HG02588 (cell line): ENCODE measurements around the gene AP3S2.

Source experiments
- ATAC-seq: cut with Tn5 transposase; IDR thresholded peaks from one replicate; pipeline ENCODE4 v1.9.1; 2021; ENCODE audit warnings: mild to moderate bottlenecking, moderate library complexity; ENCODE audit not compliant: unreplicated experiment

The AP3S2 gene

DNA sequence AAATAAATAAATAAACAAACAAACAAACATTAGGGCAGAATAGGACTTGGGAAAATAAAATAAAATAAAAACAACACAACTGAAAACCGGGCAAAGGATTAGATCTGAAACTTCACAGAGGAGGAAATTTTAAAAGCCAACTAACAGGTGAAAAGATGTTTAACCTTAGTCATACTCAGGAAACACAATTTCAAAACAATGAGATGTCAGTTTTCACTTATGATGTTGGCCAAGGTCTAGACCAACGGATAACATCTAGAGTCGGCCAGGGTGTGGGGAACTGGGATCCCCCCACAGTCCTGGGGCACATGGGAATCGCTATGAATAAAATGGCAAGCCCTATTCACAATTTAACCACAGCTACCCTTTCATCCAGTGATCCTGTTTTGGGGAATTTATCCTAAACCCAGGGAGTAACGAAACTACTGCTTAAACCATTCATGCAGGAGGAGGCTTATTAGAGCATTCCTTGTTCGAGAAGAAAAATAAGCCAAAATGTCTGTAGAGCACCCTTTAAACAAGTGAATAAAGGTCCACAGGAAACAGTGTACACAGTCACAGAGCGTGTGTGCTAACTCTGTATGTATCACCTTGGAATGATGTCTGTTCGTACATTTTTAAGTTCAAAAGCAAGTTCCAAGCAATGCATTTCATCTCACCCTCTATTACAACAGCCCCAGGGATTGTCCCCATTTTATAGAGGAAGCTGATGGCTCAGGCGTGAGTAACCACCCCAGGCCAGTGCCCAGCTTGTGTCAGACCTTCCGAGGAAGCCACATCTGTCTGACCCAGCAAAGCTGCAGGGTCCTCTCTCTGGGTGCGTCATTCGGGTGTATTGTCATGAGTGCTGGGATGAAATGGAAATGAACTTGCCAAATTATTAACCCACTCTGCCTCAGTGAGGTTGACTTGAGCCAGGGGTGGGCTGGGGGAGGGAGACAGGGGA lies 72.9 kb downstream of the AP3S2 start:
- no peak for ATAC-seq

DNA sequence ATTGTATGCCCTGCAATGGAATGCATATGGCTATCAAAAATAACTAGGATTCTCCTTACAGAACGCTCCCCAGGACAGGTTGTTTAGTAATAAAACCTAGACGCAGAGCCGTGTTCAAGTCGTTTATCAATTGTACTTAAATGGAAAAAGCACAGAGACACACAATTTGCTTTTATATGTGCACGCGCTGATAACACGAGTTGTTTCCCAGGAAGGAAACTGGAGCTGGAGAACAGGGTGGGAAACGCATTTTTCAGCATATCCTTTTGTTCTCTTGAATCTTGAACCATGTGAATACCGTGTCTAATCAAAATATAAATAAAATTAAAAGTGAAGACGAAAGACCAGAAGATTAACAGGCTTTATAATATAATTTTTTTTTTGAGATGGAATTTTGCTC lies 75.5 kb downstream of the AP3S2 start:
- ATAC-seq = no peak

DNA sequence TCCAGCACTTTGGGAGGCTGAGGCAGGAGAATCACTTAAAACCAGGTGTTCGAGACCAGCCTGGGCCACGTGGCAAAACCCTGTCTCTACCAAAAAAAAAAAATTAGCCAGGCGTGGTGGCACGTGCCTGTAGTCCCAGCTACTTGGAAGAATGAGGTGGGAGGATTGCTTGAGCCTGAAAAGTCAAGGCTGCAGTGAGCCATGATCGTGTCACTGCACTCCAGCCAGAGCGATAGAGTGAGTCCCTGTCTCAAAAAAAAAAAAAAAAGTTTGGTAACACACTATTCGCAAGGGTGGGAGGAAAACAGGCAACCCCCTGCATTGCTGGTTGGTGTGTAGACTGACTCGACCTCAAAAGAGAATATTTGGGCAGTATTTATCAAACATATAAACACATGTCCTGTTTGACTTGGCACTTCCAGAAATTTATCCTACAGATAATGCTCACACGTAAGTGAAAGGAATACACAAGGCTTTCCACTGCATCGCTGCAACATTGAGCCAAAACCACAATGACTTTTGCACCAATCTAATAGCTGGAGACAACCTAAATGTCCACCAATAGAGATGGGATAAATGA lies 76.0 kb downstream of the AP3S2 start:
- no peak for ATAC-seq

DNA sequence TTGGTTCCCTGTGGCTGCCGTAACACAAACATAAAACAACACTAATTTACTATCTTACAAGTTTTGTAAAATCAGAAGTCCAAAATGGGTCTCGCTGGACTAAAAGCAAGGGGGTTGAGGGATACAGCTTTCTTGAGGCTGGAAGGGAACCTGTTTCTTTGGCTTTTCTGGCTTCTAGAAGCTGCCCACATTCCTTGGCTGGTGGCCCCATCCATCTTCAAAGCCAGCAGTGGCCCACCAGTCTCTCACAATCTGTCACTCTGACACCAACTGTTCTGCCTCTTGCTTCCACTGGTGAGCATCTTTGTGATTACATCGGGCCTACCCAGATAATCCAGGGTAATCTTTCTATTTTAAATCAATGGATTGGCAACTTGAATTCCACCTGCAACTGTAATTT lies 78.0 kb downstream of the AP3S2 start:
- ATAC-seq = no peak

DNA sequence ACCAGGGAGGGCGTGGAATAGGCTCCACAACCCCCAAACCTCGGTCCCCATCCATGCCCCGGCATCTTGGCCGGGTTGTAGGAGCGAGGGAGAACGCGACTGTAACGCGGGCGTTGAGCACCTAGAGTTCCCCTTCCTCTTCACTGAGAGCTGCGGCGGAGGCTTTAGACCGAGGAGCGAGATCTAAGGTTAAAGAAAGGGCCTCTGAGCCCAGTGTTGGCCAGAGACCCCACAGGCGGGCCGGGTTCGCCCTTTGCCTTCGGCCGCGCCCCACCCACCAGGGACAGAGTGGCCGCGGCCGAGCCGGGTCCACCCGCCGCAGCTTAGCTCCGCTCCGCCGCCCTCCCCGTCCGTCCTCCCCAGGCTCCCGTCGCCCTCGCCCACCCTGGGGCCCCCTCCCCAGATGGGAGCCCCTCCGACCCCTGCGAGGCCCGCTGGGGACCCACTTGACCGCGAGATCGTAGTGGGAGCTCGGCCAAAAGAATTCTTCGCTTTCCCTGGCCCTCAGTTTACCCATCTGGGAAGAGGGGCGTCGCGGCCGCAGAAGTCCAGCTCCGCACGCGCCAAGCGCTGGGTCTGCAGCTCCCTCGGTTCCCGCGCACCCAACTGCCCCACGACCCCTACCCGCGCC lies 79.6 kb downstream of the AP3S2 start:
- ATAC-seq = no peak

DNA sequence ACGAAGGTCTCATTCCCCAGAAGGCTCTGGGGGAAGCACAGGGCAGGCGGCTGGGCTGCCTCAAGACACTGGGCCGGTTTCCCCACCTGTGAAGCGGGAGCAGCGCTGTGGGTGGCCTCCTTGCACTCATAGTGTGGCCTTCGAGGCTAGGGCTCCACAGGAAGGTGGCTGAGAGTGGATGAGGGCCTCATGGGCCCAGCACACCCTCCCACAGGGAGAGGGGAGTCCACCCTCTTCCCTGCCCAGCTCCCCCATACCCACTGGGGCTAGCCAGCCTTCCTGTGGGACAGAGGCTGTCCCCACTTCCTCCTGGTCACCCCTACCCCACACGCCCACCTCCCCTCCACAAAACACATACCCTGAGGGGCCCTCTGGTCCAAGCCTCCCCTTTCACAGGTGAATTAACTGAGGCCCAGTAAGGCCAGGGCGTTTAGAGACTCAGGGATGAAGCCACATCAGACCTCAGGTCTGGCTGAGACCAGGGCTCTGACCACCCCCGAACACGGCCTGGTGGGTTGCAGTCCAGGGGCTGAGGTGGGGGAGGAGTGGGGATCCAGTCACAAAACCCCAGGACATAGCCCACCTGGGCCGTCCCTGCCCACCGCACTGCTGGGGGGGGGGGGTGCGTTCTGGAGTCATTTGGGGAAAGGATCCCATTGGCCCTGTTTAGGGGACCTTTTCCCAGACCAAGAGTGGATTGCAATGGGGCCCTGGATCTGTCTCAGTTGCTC lies 80.2 kb downstream of the AP3S2 start:
- ATAC-seq = no peak

DNA sequence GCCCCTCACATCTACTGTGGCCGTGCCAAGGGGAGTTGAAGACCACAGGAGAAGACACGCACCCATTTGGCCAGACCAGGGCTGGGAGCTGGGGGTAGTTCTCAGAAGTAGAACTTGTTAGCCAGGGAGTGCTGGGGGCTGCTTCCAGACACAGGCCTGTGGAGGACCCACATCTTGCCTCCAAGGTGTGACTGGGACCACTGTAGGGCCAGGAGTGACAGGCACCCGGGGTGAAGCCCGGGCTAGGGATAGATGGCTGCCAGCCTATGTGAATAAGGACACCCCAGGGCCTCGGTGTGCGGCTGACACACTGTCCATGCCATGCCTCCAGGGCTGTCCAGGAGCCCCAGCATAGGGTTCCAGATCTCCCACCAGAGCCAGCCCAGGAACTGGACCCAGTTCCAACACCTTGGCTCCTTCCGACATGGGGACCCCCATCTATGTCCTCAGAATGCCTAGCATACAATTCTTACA lies 80.9 kb downstream of the AP3S2 start:
- no peak for ATAC-seq

DNA sequence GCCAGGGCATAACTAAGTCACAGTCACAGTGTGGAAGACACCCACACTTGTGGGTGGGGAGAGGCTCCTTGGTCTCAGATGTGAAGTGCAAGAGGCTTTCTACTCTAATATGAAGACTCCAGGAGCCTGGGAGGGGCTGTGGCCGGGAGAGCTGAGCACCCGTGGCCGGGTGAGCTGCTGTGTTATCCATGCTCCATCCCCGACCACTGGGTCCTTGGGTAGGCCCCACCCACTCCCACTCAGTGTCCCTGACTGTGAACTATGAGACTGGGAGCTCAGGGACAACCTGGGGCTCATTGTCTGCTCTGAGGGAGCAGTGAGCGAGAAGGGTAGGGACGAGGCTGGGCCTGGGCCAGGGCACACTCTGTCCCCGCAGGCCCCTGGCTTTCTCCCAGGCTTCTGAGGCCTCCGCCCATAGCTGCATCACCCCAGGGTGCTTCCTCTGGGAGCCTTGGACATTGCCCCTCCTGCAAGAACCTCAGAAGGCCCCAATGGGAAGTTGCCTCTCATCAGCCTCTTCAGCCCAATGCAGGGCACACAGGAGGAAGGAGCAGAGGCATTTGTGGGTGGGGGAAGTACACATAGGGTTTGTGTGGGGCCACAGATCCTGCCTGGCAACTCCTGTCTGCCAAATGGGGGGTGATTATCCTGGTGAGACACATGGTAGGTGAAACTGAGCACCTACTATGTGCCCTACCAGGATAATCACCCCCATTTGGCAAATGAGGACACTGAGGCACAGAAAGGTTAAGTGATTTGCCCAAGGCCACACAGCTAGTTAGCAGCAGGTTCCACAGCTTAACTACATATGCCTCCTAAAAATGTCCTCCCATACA lies 81.6 kb downstream of the AP3S2 start:
- no peak for ATAC-seq

DNA sequence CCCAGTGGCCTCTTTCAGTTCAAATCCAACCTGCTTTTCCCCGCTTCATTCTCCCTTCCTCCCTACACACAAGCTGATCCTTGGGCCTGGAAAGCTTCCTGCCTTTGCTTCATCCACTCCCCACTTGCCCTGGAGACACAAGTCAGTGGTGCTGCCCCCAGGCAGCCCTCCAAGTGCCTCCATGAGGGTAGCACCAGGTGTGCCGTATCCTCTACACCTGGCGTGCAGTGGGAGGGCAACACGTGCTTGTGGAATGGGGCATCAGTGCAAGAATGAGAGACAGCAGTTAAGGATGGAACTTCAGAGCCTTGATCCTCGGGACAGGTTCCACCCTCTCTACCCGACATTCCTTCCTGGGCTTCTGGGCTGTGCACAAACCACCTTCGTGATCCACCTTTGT lies 83.0 kb downstream of the AP3S2 start:
- no peak for ATAC-seq

DNA sequence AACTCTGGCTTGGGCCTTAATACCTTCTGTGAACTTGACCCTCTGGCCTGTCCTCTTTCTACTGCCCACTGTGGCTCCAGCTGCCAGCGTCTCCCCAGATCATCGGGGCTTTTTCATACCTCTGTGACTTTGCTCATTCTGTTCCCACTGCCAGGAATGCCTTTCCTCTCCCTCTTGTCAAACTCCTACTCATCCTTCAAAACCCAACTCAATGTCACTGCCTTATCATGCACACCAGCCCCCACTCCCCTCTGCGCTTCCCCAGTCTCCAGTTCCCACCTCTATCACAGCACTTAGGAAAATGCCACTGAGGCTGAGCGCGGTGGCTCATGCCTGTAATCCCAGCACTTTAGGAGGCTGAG lies 84.0 kb downstream of the AP3S2 start:
- ATAC-seq = no peak

DNA sequence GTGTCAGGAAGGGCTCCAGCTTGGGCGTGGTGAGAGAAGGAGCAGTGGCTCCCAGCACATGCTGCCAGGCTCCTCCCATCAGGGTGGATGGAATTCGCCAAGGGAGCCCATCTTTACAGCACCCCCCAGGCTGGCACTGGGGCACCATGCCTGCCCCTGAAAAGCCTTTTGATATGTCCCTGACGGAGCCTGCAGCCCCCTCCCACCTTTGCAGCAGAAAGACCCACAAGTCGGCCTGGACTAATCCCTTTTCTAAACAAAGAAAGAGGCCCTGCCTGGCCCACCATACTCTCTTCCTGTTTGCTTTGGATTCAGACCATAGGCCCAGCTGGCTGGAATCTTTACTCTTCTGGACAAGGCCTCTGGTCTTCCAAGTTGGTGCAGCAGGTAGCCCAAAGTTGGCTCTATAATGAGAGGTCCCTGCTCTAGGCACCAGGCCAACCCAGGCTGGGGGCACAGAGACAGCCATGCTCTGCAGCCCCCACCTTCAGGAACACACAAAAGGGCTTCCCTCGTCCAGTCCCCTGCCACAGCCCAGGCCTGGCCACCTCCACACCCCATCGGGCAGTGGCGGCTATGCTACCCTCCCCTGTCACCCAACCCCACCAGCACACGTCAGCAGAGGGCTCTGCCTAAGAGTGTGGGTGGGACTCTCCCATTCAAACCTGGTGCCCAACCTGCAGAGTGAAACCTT lies 84.6 kb downstream of the AP3S2 start:
- ATAC-seq = no peak

DNA sequence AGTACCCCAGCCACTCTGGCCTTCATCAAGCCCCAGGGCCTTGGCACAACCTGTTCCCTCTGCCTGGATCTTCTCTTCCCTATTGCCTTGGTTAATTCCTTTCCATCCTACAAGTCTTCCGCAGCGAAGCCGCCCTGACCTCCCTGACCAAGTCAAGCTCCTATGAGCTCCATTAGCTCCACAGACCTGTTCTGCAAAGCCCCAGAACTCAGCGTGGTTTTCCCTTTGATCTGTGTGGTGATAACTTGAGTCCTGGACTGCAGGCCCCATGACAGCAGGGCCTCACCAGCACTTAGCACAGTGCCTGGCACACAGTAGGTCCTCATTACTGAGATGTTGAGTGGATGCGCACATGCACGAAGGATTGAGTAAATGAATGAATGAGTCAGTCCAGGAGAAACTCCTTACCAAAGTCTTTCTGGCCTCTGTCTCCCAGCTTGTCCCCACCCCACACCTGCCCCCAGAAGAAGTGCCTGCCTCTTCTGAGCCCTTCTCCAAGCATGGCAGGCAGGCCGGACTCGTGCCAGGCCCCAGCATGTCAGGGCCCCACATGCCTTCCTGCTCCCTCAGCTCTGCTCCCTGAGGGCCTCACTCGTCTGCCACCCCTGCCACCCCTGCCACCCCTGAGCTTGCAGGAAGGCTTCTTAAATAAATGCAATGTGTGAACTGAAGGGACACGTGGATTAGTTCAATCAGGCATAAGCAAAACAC lies 85.5 kb downstream of the AP3S2 start:
- no peak for ATAC-seq

DNA sequence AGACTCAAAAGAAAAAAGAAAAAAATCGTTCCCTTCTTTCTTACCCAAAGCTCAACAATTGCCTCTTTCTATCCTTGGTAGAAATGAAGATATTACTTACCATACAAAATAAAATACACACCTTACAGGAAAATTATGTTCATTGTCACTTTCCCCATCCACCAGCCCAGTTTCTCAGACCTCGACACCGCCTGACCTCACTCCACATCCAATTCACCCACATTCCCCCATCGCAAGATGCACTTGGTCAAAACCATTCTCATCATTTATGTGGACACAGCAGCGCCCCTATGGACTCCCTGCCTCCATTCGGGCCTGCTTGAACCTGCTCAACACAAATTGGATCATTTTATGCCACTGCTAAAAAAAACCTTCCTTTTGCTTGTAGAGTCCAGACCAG lies 86.1 kb downstream of the AP3S2 start:
- no peak for ATAC-seq

DNA sequence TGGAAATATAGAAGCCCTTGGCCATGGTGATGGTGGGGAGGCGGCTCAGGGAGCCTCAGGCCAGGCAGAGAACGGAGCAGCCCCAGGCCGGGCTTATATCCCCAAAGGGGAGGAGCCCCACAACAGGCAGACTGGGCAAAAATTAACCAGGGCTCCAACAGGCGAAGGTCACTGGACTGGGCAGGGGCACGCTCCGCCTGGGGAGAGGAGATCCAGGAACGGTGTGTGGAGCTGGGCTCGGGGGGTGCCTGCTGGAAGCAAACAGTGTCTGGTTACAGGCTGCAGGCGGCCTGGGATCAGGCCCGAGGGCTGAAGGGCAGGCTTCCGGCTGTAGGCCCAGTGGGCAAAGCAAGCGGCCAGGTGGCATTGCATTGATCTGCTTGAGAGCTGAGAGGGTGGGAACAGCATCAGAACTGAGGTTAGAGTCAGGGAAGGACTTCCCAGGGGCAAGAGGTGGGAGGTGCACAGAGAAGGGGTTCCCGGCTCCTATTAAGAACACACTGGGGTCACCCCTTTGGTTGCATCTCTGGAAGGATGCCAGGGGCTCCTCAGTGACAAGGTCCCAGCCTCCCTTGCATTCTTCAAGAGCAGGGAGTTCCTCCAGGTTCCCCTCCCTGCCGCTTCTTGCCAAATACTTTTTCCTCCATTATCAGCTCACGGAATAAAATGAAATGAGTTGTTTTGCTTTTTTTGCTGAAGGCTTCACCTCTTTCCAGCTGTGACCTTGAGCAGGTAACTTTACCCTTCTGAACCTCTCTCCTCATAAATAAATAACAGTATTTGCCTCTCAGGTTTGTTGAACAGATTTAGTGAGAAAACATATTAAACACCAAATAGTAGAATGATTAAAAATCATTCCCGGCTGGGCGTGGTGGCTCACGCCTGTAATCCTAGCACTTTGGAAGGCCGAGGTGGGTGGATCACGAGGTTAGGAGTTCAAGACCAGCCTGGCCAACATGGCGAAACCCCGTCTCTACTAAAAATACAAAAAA lies 86.9 kb downstream of the AP3S2 start:
- no peak for ATAC-seq

DNA sequence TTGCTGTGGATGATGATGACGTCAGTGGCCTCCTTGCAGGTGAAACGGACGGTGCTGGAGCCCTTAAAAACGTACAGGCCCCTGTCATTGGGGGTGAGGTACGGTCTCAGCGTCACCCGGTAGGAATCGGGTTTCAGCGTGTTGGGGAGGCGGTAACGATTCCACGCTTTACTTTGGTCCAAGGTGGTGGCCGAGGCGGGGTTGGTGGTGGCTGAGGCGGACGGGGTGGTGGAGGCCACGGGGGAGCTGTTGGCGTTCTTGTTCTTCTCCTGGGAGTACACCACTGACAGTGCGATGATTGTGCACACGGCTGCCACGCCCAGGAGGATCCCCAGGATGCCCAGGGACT lies 87.6 kb downstream of the AP3S2 start:
- no peak for ATAC-seq

DNA sequence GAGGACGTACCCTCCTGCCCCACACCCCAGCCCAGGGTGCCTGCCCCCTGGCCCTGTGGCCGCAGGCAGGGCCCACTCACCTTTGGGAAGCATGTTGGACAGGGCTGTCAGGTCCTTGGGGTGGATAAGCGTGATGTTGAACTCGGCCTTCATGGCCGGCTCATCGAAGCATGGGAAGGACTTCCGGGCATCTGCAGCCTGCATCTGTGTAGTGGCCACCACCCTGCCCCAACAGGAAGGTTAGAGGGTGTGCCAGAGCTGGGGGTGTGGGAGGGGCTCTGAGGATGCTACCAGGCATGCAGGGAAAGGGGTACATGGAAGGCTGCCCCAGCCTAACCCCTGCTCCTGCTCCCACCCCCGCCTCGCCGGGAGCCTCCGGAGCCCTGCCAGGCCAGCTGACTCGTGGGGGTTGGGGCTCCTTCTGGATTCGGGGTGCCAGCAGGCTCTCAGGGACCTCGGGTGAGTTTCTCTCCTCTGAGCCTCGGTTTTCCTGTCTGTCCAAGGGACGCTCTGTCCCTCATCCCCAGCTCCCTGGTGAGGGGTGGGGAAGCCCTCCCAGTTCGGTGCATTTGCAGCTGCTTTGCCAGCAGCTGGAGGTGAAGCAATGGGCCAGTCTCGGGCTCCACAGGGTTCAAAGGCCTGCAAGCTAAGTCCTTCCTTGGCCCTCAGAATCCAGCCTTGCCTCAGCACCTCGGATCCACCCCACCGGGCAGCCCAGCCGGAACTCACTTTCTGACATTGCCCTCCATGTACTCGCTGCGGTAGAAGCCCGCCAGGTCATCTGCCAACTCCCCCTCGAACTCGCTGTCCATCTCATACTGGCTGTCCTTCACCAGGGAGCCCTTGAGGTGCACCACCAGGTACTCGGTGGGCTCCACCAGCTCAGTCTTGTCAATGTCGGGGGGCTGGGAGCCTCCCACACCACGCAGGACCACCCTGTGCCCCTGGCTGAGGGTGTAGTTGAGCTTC lies 88.3 kb downstream of the AP3S2 start:
- ATAC-seq = no peak
